Motor neuron (in vitro differentiated cells): ENCODE data around the gene ARFGAP3. TPM values are rescaled to one million over a fixed set of nuclear protein-coding genes. Genes with fewer than 3 reads are reported as not detected.
"Not testable (repeated sequence)": the region's sequence is repeated elsewhere in the genome, so short reads cannot be mapped to it uniquely, and the experiment has no call there.

Source experiments
- ATAC-seq, 8 experiments: fragments of 200-7000 bp; cut with Tn5 transposase; replicated peaks in 6 of 8; 2 replicates each; pipeline ENCODE4 v1.8.0; 2021; ENCODE audit warnings: mild to moderate bottlenecking in 8 of 8, moderate library complexity in 8 of 8
- H3K27ac ChIP-seq, 2 donors: fragments of 250-450 bp; sonication (Bioruptor Pico); 2 replicates each; pipeline ENCODE4 v1.9.0; 2021; ENCODE audit warnings: antibody characterized with exemption in 2 of 2, mild to moderate bottlenecking in 2 of 2, moderate library complexity in 1 of 2
- H3K4me1 ChIP-seq, 2 donors: fragments of 250-450 bp; sonication (Bioruptor Pico); replicated peaks in 1 of 2; 2 replicates each; pipeline ENCODE4 v1.6.1; 2021; ENCODE audit warnings: antibody characterized with exemption in 2 of 2, mild to moderate bottlenecking in 2 of 2, moderate library complexity in 1 of 2
- H3K4me3 ChIP-seq, 5 donors: fragments of 250-450 bp; sonication (Bioruptor Pico); 2 replicates each; pipeline ENCODE4 v1.9.0; 2021; ENCODE audit warnings: antibody characterized with exemption in 5 of 5, mild to moderate bottlenecking in 5 of 5, moderate library complexity in 4 of 5
- WGBS, 10 experiments: fragments of 450-650 bp; shearing (Covaris generic); methylation state at CpG; one replicate each; pipeline ENCODE4 v1.0.0; 2022; 5-methylcytosine and 5-hydroxymethylcytosine counted together
- in situ Hi-C, 9 experiments: fragments of 400-800 bp; cut with MboI; loops; one replicate each; pipeline ENCODE4 v1.15.0; 2021; ENCODE audit warnings: low sequenced_read_pairs in 9 of 9, low pct_unique_long_range_greater_than_20kb in 2 of 9; ENCODE audit not compliant: unreplicated experiment in 9 of 9
- total RNA-seq, 8 experiments: library from RNA; unstranded; fragments of 300-600 nt; gene quantifications; 2 replicates each; pipeline versions ENCODE4 v1.2.3 to v1.2.4, GENCODE V29; 2022

ARFGAP3 gene
- total RNA-seq, 8 experiments from 2014 or later = 22.3 to 64.2 (median 39.2) TPM

GRCh38 chr22:42791721-42792452 is 65.2 kb downstream of the ARFGAP3 start:
- in situ Hi-C loops = no loop called here
- Histone ChIP-seq H3K4me1 (no peaks in the 10 kb centered on the region), H3K4me3 (no peak overlapping the region), H3K27ac (no peak overlapping the region)
- 80% methylated on average over 1 of the region's 20 CpGs; no CpG with 5 or more reads in 9 of the 10 experiments for WGBS, 10 experiments
- ATAC-seq = no peak

- in situ Hi-C loops = no loop called here
- 73 to 100% (median 74%) methylated on average over 1 to 5 of the region's 11 CpGs; no CpG with 5 or more reads in 7 of the 10 experiments for WGBS, 10 experiments
Observed at GRCh38 chr22:42788466-42788865, 68.6 kb downstream of the ARFGAP3 start.

GRCh38 chr22:42788021-42788420 is 69.1 kb downstream of the ARFGAP3 start:
- ATAC-seq = no peak
- in situ Hi-C loops = no loop called here
- Histone ChIP-seq H3K27ac (no peak overlapping the region), H3K4me1 (no peaks in the 10 kb centered on the region), H3K4me3 (no peak overlapping the region)
- 70% methylated on average over 4 of the region's 12 CpGs; no CpG with 5 or more reads in 9 of the 10 experiments for WGBS, 10 experiments

More at GRCh38 chr22:42788466-42788865, 68.6 kb downstream of the ARFGAP3 start:
- Histone ChIP-seq H3K4me1 (no peaks in the 10 kb centered on the region), H3K4me3 (no peak overlapping the region), H3K27ac (no peak overlapping the region)
- ATAC-seq = no peak

GRCh38 chr22:42787357-42787736 is 69.7 kb downstream of the ARFGAP3 start:
- Histone ChIP-seq H3K4me1 (no peaks in the 10 kb centered on the region), H3K4me3 (no peak overlapping the region), H3K27ac (no peak overlapping the region)
- ATAC-seq = no peak
- WGBS, 10 experiments = 56 to 86% (median 82%) methylated on average over 4 to 8 of the region's 14 CpGs; no CpG with 5 or more reads in 7 of the 10 experiments
- in situ Hi-C loops = no loop called here

GRCh38 chr22:42786606-42787356 is 70.3 kb downstream of the ARFGAP3 start:
- 74 to 94% (median 82%) methylated on average over 1 to 6 of the region's 16 CpGs; no CpG with 5 or more reads in 4 of the 10 experiments for WGBS, 10 experiments
- Histone ChIP-seq H3K4me3 (no peak overlapping the region), H3K4me1 (no peaks in the 10 kb centered on the region), H3K27ac (no peak overlapping the region)
- no peak for ATAC-seq
- in situ Hi-C loops = no loop called here

- ATAC-seq = no peak
- in situ Hi-C loops = no loop called here
- Histone ChIP-seq H3K4me3 (no peak overlapping the region), H3K4me1 (no peaks in the 10 kb centered on the region), H3K27ac (no peak overlapping the region)
- WGBS, 10 experiments = 28 to 73% (median 62%) methylated on average over 2 to 6 of the region's 20 CpGs; no CpG with 5 or more reads in 4 of the 10 experiments
Observed at GRCh38 chr22:42785706-42786499, 71.2 kb downstream of the ARFGAP3 start.

GRCh38 chr22:42782306-42782705 is 74.8 kb downstream of the ARFGAP3 start:
- ATAC-seq, H3K4me1 ChIP-seq, H3K27ac ChIP-seq, in situ Hi-C loops, H3K4me3 ChIP-seq: not testable (repeated sequence)
- WGBS, 10 experiments = 58 to 91% (median 81%) methylated on average over 1 to 9 of the region's 9 CpGs; no CpG with 5 or more reads in 1 of the 10 experiments

- Histone ChIP-seq H3K27ac (no peak overlapping the region), H3K4me1 (no peaks in the 10 kb centered on the region), H3K4me3 (no peak overlapping the region)
- peak; percentile 84 to 100 (median 94) for ATAC-seq
- in situ Hi-C loops = no loop called here
- 0 to 58% (median 15%) methylated on average over 1 to 4 of the region's 6 CpGs; no CpG with 5 or more reads in 2 of the 10 experiments for WGBS, 10 experiments
Observed at GRCh38 chr22:42780070-42780540, 77.0 kb downstream of the ARFGAP3 start.

GRCh38 chr22:42777126-42777525 is 79.9 kb downstream of the ARFGAP3 start:
- Histone ChIP-seq H3K4me3 (no peak overlapping the region), H3K27ac (no peak overlapping the region), H3K4me1 (peaks cover 4 to 6% of the 10 kb centered on the region in 2 donors)
- no peak for ATAC-seq
- in situ Hi-C loops = no loop called here
- WGBS, 10 experiments = 81 to 100% (median 95%) methylated on average over 2 to 12 of the region's 12 CpGs; no CpG with 5 or more reads in 4 of the 10 experiments

GRCh38 chr22:42773167-42773566 is 83.9 kb downstream of the ARFGAP3 start:
- WGBS, 10 experiments = 100% methylated on average over 1 of the region's 14 CpGs; no CpG with 5 or more reads in 9 of the 10 experiments

GRCh38 chr22:42772647-42773046 is 84.4 kb downstream of the ARFGAP3 start:
- WGBS, 10 experiments = 100% methylated on average over 1 of the region's 3 CpGs; no CpG with 5 or more reads in 9 of the 10 experiments
- peak in 2 of 8 experiments; percentile 6 to 9 for ATAC-seq
- in situ Hi-C loops = no loop called here
- peaks cover 8 to 12% of the 10 kb centered on the region in 2 donors for H3K4me1 ChIP-seq
- no peak overlapping the region for H3K4me3 ChIP-seq
- H3K27ac ChIP-seq = no peak overlapping the region

More at GRCh38 chr22:42773167-42773566, 83.9 kb downstream of the ARFGAP3 start:
- Histone ChIP-seq H3K4me1 (peaks cover 8 to 12% of the 10 kb centered on the region in 2 donors), H3K4me3 (no peak overlapping the region), H3K27ac (no peak overlapping the region)
- peak in 5 of 8 experiments; percentile 69 to 82 (median 75) for ATAC-seq
- in situ Hi-C loops = no loop called here

- Histone ChIP-seq H3K27ac (no peak overlapping the region), H3K4me1 (peaks cover 8 to 12% of the 10 kb centered on the region in 2 donors), H3K4me3 (no peak overlapping the region)
- in situ Hi-C loops = no loop called here
- 60 to 95% (median 86%) methylated on average over 1 to 7 of the region's 15 CpGs; no CpG with 5 or more reads in 4 of the 10 experiments for WGBS, 10 experiments
- ATAC-seq = no peak
Observed at GRCh38 chr22:42770941-42771647, 86.0 kb downstream of the ARFGAP3 start.
